ENCODE measurements around the gene ARID1B. TPM values are rescaled to one million over a fixed set of nuclear protein-coding genes. Genes with fewer than 3 reads are reported as not detected.

ARID1B gene
- total RNA-seq, 1 donor: 55.0 TPM

DNA sequence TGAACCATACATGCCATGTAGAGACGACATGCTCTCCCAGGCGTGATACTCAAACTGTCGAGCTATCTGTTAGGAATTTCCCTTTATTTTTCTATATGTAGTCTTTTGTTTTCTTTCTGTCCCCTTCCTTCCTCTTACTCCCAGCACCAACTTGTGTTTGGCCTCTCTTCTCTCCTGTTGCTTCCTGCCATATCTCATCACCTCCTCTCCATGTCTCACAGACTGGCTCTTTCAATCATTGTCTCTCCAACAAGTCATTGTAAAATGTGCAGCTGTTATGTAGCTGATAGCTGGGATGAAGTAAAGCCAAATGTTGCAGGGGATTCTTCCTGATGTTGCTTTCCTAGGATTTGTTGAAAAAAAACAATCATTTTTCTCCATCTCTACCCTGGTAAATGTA, 311.7 kb downstream of the ARID1B start:
- Histone ChIP-seq H3K4me3 (ENCODE audit: insufficient read depth, low read length) (no peak overlapping the region), H2AFZ (ENCODE audit: low read length) (no peak overlapping the region), H3K27me3 (ENCODE audit: insufficient read depth, low read length) (no peaks in the 10 kb centered on the region), H3K9me3 (ENCODE audit: low read depth, low read length) (no peaks in the 10 kb centered on the region), H3K4me2 (ENCODE audit: insufficient read depth, low read length) (no peak overlapping the region), H3K4me1 (ENCODE audit: insufficient read depth, low read length) (peaks cover 5% of the 10 kb centered on the region), H4K20me1 (ENCODE audit: insufficient read depth, low read length) (peaks cover 7% of the 10 kb centered on the region), H3K27ac (ENCODE audit: low read depth, low read length) (no peak overlapping the region), H3K79me2 (ENCODE audit: insufficient read depth, low read length) (peaks cover 3% of the 10 kb centered on the region), H3K36me3 (ENCODE audit: insufficient read depth, low read length) (peaks cover 9% of the 10 kb centered on the region)
- TF ChIP-seq, protein P1, sequence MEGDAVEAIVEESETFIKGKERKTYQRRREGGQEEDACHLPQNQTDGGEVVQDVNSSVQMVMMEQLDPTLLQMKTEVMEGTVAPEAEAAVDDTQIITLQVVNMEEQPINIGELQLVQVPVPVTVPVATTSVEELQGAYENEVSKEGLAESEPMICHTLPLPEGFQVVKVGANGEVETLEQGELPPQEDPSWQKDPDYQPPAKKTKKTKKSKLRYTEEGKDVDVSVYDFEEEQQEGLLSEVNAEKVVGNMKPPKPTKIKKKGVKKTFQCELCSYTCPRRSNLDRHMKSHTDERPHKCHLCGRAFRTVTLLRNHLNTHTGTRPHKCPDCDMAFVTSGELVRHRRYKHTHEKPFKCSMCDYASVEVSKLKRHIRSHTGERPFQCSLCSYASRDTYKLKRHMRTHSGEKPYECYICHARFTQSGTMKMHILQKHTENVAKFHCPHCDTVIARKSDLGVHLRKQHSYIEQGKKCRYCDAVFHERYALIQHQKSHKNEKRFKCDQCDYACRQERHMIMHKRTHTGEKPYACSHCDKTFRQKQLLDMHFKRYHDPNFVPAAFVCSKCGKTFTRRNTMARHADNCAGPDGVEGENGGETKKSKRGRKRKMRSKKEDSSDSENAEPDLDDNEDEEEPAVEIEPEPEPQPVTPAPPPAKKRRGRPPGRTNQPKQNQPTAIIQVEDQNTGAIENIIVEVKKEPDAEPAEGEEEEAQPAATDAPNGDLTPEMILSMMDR (IDR thresholded peaks at IDR 0.05; ENCODE audit: extremely low read depth, low read depth, low read length): no peak
- DNase-seq (ENCODE audit: insufficient read length, low spot score, missing footprints): no peak

DNA sequence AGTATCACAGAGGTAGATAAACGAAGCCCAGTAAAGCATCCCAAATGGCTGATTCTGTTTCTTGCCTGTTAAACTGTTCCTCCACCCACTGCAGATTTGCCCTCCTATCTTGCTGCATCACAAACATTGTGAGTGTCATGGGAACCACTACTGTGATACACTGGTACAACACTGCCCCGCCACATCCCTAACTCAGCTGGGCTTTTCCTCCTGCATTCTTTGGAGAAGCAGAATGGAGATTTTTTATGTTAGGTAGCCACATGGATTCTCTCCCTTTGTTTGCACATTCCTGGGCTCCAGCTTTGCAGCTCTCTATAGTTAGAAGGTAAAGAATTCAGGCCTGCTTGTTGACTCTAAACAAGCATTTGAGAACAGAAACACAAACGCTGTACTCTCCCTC, 312.1 kb downstream of the ARID1B start:
- Histone ChIP-seq H3K4me2 (ENCODE audit: insufficient read depth, low read length) (no peak overlapping the region), H3K27me3 (ENCODE audit: insufficient read depth, low read length) (no peaks in the 10 kb centered on the region), H3K79me2 (ENCODE audit: insufficient read depth, low read length) (peaks cover 3% of the 10 kb centered on the region), H3K4me3 (ENCODE audit: insufficient read depth, low read length) (no peak overlapping the region), H4K20me1 (ENCODE audit: insufficient read depth, low read length) (peaks cover 7% of the 10 kb centered on the region), H3K36me3 (ENCODE audit: insufficient read depth, low read length) (peaks cover 9% of the 10 kb centered on the region), H3K27ac (ENCODE audit: low read depth, low read length) (no peak overlapping the region), H3K4me1 (ENCODE audit: insufficient read depth, low read length) (peaks cover 5% of the 10 kb centered on the region), H3K9me3 (ENCODE audit: low read depth, low read length) (no peaks in the 10 kb centered on the region), H2AFZ (ENCODE audit: low read length) (no peak overlapping the region)
- no peak for DNase-seq (ENCODE audit: insufficient read length, low spot score, missing footprints)
- TF ChIP-seq, protein P1 (IDR thresholded peaks at IDR 0.05; ENCODE audit: extremely low read depth, low read depth, low read length): no peak

DNA sequence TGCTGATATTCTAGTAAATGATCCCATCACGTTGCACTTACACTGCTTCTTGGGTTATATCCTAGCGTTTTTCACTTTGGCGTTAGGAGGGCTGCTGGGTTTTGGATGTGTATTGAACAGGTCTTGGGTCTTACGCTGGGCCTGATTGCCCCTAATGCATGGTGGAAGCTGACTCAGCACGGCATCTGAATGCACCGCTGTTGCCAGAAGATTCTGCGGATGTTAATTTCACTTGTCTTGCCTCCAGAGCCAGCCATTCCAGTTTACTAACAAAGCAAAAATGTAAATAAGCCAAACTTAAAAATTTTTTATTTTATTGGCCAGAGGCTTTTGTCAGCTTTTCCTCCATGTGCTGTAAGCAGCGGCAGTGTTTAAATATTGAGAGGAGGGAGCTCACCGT, 312.7 kb downstream of the ARID1B start:
- Histone ChIP-seq H3K27ac (ENCODE audit: low read depth, low read length) (no peak overlapping the region), H2AFZ (ENCODE audit: low read length) (no peak overlapping the region), H3K4me2 (ENCODE audit: insufficient read depth, low read length) (no peak overlapping the region), H3K79me2 (ENCODE audit: insufficient read depth, low read length) (peaks cover 3% of the 10 kb centered on the region), H3K4me3 (ENCODE audit: insufficient read depth, low read length) (no peak overlapping the region), H3K9me3 (ENCODE audit: low read depth, low read length) (no peaks in the 10 kb centered on the region), H3K4me1 (ENCODE audit: insufficient read depth, low read length) (peaks cover 5% of the 10 kb centered on the region), H3K36me3 (ENCODE audit: insufficient read depth, low read length) (peaks cover 5% of the 10 kb centered on the region), H4K20me1 (ENCODE audit: insufficient read depth, low read length) (peaks cover 7% of the 10 kb centered on the region), H3K27me3 (ENCODE audit: insufficient read depth, low read length) (no peaks in the 10 kb centered on the region)
- DNase-seq (ENCODE audit: insufficient read length, low spot score, missing footprints): no peak
- TF ChIP-seq, protein P1 (IDR thresholded peaks at IDR 0.05; ENCODE audit: extremely low read depth, low read depth, low read length): no peak

DNA sequence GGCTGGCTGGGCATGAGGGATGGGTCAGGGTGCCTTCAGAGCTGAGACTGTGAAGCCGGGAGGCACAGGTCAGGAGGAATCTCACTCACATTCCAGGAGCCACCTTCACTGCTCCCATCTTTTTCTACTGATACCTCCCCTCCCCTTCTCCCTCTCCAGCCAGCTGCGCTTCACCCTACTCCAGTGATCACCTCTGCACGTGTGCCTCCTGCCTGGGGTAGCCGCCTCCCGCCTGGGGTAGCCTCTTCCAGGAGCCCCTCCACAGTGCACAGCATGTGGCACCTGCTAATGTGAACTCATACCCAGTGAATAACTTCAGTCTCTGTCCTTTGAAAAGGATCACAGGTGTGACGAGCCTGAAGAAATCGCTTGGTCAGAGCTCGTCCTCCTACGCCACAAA, 313.6 kb downstream of the ARID1B start:
- Histone ChIP-seq H3K79me2 (ENCODE audit: insufficient read depth, low read length) (peaks cover 3% of the 10 kb centered on the region), H3K27ac (ENCODE audit: low read depth, low read length) (no peak overlapping the region), H3K9me3 (ENCODE audit: low read depth, low read length) (no peaks in the 10 kb centered on the region), H4K20me1 (ENCODE audit: insufficient read depth, low read length) (peaks cover 7% of the 10 kb centered on the region), H3K4me1 (ENCODE audit: insufficient read depth, low read length) (peaks cover 5% of the 10 kb centered on the region), H3K4me3 (ENCODE audit: insufficient read depth, low read length) (no peak overlapping the region), H3K27me3 (ENCODE audit: insufficient read depth, low read length) (no peaks in the 10 kb centered on the region), H3K4me2 (ENCODE audit: insufficient read depth, low read length) (no peak overlapping the region), H3K36me3 (ENCODE audit: insufficient read depth, low read length) (no peaks in the 10 kb centered on the region), H2AFZ (ENCODE audit: low read length) (no peak overlapping the region)
- DNase-seq (ENCODE audit: insufficient read length, low spot score, missing footprints): no peak
- TF ChIP-seq, protein P1 (IDR thresholded peaks at IDR 0.05; ENCODE audit: extremely low read depth, low read depth, low read length): no peak
